K562 treated with DMSO at 1 percent for 24 hours (cell line): ENCODE results near the gene FGF9. TPM values are rescaled to one million over a fixed set of nuclear protein-coding genes. Genes with fewer than 3 reads are reported as not detected.

ENCODE experiments used
- total RNA-seq: library from RNA; unstranded; fragments of 300-600 nt; gene quantifications from 2 replicates; pipeline ENCODE4 v1.2.3, GENCODE V29; 2022; ENCODE audit warnings: low read depth; ENCODE audit not compliant: insufficient read depth

Gene FGF9
- total RNA-seq, result not detected in 2 replicates

GRCh38 chr13:21670883-21671619, at the start of gene FGF9:
Gene FGF9 (plus strand): TSS chr13:21671073. CDS start chr13:21671913, 840 bp downstream.

Other genes starting within 250 kb of the FGF9 start
- 5.8 and 7.0 TPM in 2 replicates for gene ZDHHC20, start 211.8 kb upstream of the FGF9 start, total RNA-seq
- 26.6 and 33.3 TPM in 2 replicates for gene MICU2, start 66.9 kb upstream of the FGF9 start, total RNA-seq